GM18499 (cell line): ENCODE measurements around the gene MR1.

Experiments used
- ATAC-seq: cut with Tn5 transposase; IDR thresholded peaks from one replicate; pipeline ENCODE4 v1.9.1; 2021; ENCODE audit warnings: moderate number of reproducible peaks; ENCODE audit not compliant: insufficient read depth, unreplicated experiment

MR1 gene

GRCh38 chr1:181104790-181105133 lies 71.0 kb downstream of the MR1 start:
- no peak for ATAC-seq

GRCh38 chr1:181105134-181106021 lies 71.6 kb downstream of the MR1 start:
- ATAC-seq = no peak

GRCh38 chr1:181106022-181106312 lies 72.2 kb downstream of the MR1 start:
- no peak for ATAC-seq

GRCh38 chr1:181106479-181106878 lies 72.7 kb downstream of the MR1 start:
- no peak for ATAC-seq

- ATAC-seq = no peak
These were observed 73.9 kb downstream of the MR1 start for GRCh38 chr1:181107711-181108110.

- no peak for ATAC-seq
These were observed 74.6 kb downstream of the MR1 start for GRCh38 chr1:181108304-181108867.

GRCh38 chr1:181110013-181110412 lies 76.2 kb downstream of the MR1 start:
- ATAC-seq = no peak
